ENCODE results near the gene CNTNAP5.

Gene CNTNAP5

GRCh38 chr2:124534028-124534427, 508.9 kb downstream of the CNTNAP5 start:
- TF ChIP-seq POU6F1 (CRISPR knock-in tag; IDR thresholded peaks at IDR 0.05; ENCODE audit: borderline replicate concordance, low read depth) (no peak), TCF4 (CRISPR knock-in tag; IDR thresholded peaks at IDR 0.05; ENCODE audit: borderline replicate concordance) (no peak), SNAI2 (CRISPR knock-in tag; IDR thresholded peaks at IDR 0.05) (no peak), ZFP30 (CRISPR knock-in tag; IDR thresholded peaks at IDR 0.05) (no peak), ZFP3 (CRISPR knock-in tag; IDR thresholded peaks at IDR 0.05) (no peak), PATZ1 (CRISPR knock-in tag; IDR thresholded peaks at IDR 0.05; ENCODE audit: borderline replicate concordance) (no peak), TOX (CRISPR knock-in tag; IDR thresholded peaks at IDR 0.05; ENCODE audit: borderline replicate concordance) (no peak), OSR1 (CRISPR knock-in tag; IDR thresholded peaks at IDR 0.05) (no peak), BACH2 (CRISPR knock-in tag; IDR thresholded peaks at IDR 0.05; ENCODE audit: borderline replicate concordance) (no peak), ARNTL (CRISPR knock-in tag; IDR thresholded peaks at IDR 0.05; ENCODE audit: borderline replicate concordance, low read depth) (no peak), CREB5 (CRISPR knock-in tag; IDR thresholded peaks at IDR 0.05; ENCODE audit: low read depth) (no peak), RARB (CRISPR knock-in tag; IDR thresholded peaks at IDR 0.05) (no peak), GLIS3 (CRISPR knock-in tag; IDR thresholded peaks at IDR 0.05) (no peak), ZNF565 (CRISPR knock-in tag; conservative IDR thresholded peaks at IDR 0.05; ENCODE audit: low read depth) (no peak), PPARA (CRISPR knock-in tag; IDR thresholded peaks at IDR 0.05; ENCODE audit: borderline replicate concordance) (no peak), TSHZ2 (CRISPR knock-in tag; IDR thresholded peaks at IDR 0.05) (no peak), ISL1 (CRISPR knock-in tag; IDR thresholded peaks at IDR 0.05) (no peak), ESRRG (CRISPR knock-in tag; IDR thresholded peaks at IDR 0.05) (no peak), ZC3H10 (CRISPR knock-in tag; IDR thresholded peaks at IDR 0.05) (no peak), CSRNP3 (CRISPR knock-in tag; IDR thresholded peaks at IDR 0.05) (no peak)

GRCh38 chr2:124535816-124536215, 510.7 kb downstream of the CNTNAP5 start:
- no peak for TF ChIP-seq OSR1 (CRISPR knock-in tag; IDR thresholded peaks at IDR 0.05)
- no peak for TF ChIP-seq CSDC2 (CRISPR knock-in tag; IDR thresholded peaks at IDR 0.05)
- no peak for TF ChIP-seq PPARA (CRISPR knock-in tag; IDR thresholded peaks at IDR 0.05; ENCODE audit: borderline replicate concordance)
- no peak for TF ChIP-seq ZNF565 (CRISPR knock-in tag; conservative IDR thresholded peaks at IDR 0.05; ENCODE audit: low read depth)
- TF ChIP-seq TOX (CRISPR knock-in tag; IDR thresholded peaks at IDR 0.05; ENCODE audit: borderline replicate concordance) = no peak
- no peak for TF ChIP-seq ZNF70 (CRISPR knock-in tag; IDR thresholded peaks at IDR 0.05)
- no peak for TF ChIP-seq ZFP3 (CRISPR knock-in tag; IDR thresholded peaks at IDR 0.05)
- no peak for TF ChIP-seq RARB (CRISPR knock-in tag; IDR thresholded peaks at IDR 0.05)
- TF ChIP-seq PATZ1 (CRISPR knock-in tag; IDR thresholded peaks at IDR 0.05; ENCODE audit: borderline replicate concordance) = no peak
- no peak for TF ChIP-seq ISL1 (CRISPR knock-in tag; IDR thresholded peaks at IDR 0.05)
- no peak for TF ChIP-seq CSRNP3 (CRISPR knock-in tag; IDR thresholded peaks at IDR 0.05)
- TF ChIP-seq ZFP30 (CRISPR knock-in tag; IDR thresholded peaks at IDR 0.05) = no peak
- no peak for TF ChIP-seq ZNF8 (CRISPR knock-in tag; IDR thresholded peaks at IDR 0.05)
- no peak for TF ChIP-seq ZC3H10 (CRISPR knock-in tag; IDR thresholded peaks at IDR 0.05)
- TF ChIP-seq TCF4 (CRISPR knock-in tag; IDR thresholded peaks at IDR 0.05; ENCODE audit: borderline replicate concordance) = no peak
- TF ChIP-seq ARNTL (CRISPR knock-in tag; IDR thresholded peaks at IDR 0.05; ENCODE audit: borderline replicate concordance, low read depth) = no peak
- no peak for TF ChIP-seq CREB5 (CRISPR knock-in tag; IDR thresholded peaks at IDR 0.05; ENCODE audit: low read depth)
- no peak for TF ChIP-seq SNAI2 (CRISPR knock-in tag; IDR thresholded peaks at IDR 0.05)
- TF ChIP-seq ESRRG (CRISPR knock-in tag; IDR thresholded peaks at IDR 0.05) = no peak
- TF ChIP-seq GLIS3 (CRISPR knock-in tag; IDR thresholded peaks at IDR 0.05) = no peak

More at GRCh38 chr2:124534028-124534427, 508.9 kb downstream of the CNTNAP5 start:
- no peak for ATAC-seq

More at GRCh38 chr2:124535816-124536215, 510.7 kb downstream of the CNTNAP5 start:
- ATAC-seq = no peak

Data from SK-N-SH treated with all-trans-retinoic acid at 6 μM for 48 hours (cell line).